Upper lobe of left lung (tissue), 4 donors: Measurements from ENCODE around the gene PSMG4.

Experiments used
- CTCF ChIP-seq, 6 experiments: fragments of 450-650 bp in 4 of 6; fragments of 200-600 bp in 2 of 6; sonication (generic) in 2 of 6; IDR thresholded peaks; one replicate each; pipeline ENCODE4 v1.5.1; 2016 to 2019; ENCODE audit warnings: antibody characterized with exemption in 6 of 6
- EP300 ChIP-seq, 4 donors: sonication (generic); formaldehyde crosslinking; IDR thresholded peaks; one replicate each; pipeline ENCODE4 v1.5.1; 2017; ENCODE audit warnings: antibody characterized with exemption in 4 of 4, control low read depth in 2 of 4
- POLR2A ChIP-seq, 4 donors: fragments of 450-650 bp; IDR thresholded peaks; one replicate each; pipeline ENCODE4 v1.5.1; 2016 to 2017; ENCODE audit warnings: antibody characterized with exemption in 4 of 4, mild to moderate bottlenecking in 2 of 4
- POLR2AphosphoS5 ChIP-seq, 2 donors: sonication (generic); formaldehyde crosslinking; IDR thresholded peaks; one replicate each; pipeline ENCODE4 v1.5.1; 2017; ENCODE audit warnings: antibody characterized with exemption in 2 of 2

- TF ChIP-seq CTCF (IDR thresholded peaks at IDR 0.05): no peak
- TF ChIP-seq POLR2A (IDR thresholded peaks at IDR 0.05): no peak
- TF ChIP-seq POLR2AphosphoS5 (IDR thresholded peaks at IDR 0.05): no peak
- no peak for TF ChIP-seq EP300 (IDR thresholded peaks at IDR 0.05)
Observed at GRCh38 chr6:3285732-3286131, 27.0 kb downstream of the PSMG4 start.
